ENCODE measurements around the gene ZKSCAN8.
A peak's percentile ranks its signal among the peaks of the same experiment; 100 is the strongest.

ZKSCAN8 gene

DNA sequence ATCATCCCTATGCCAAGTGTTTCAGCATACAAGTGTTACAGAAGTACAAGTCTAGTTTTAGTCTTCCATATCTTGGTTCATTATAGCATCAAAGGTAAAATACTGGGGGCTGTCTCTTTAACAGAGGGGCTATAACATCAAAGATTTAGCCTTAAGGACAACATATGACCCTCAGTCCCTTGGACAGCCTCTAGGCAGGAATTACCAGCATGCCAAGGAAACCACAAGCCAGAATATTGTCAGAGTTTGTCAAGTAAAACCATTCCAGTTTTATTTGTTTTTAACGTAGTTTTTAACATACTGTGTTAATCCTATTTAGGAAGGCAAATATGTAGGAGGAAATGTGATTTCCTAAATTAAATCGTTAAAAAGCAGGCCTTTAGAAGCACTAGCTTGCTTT lies 18.6 kb downstream of the ZKSCAN8 start:
- Histone ChIP-seq H3K27me3 (ENCODE audit: low read length) (no peaks in the 10 kb centered on the region), H3K4me2 (ENCODE audit: low read depth, low read length, poor library complexity, severe bottlenecking) (no peak overlapping the region), H2AFZ (ENCODE audit: low read depth, low read length, severe bottlenecking) (no peak overlapping the region), H3K36me3 (ENCODE audit: low read length) (peaks cover 14% of the 10 kb centered on the region), H4K20me1 (ENCODE audit: low read depth, low read length) (no peaks in the 10 kb centered on the region), H3K79me2 (ENCODE audit: insufficient read depth, low read length) (no peaks in the 10 kb centered on the region), H3F3A (ENCODE audit: insufficient read depth) (peaks cover 19% of the 10 kb centered on the region), H3K4me3 (ENCODE audit: insufficient read depth, low read length, poor library complexity, severe bottlenecking) (no peak overlapping the region), H3K9ac (ENCODE audit: low read length) (no peak overlapping the region), H3K9me2 (replicated peaks; ENCODE audit: insufficient read depth, low read length) (no peaks in the 10 kb centered on the region), H3K9me3 (ENCODE audit: insufficient read depth, low read length) (no peaks in the 10 kb centered on the region), H3K27ac (ENCODE audit: low read depth, low read length) (no peak overlapping the region)
- no peak for TF ChIP-seq EZH2phosphoT487 (conservative IDR thresholded peaks at IDR 0.05; ENCODE audit: low read length)
- TF ChIP-seq, protein P1, sequence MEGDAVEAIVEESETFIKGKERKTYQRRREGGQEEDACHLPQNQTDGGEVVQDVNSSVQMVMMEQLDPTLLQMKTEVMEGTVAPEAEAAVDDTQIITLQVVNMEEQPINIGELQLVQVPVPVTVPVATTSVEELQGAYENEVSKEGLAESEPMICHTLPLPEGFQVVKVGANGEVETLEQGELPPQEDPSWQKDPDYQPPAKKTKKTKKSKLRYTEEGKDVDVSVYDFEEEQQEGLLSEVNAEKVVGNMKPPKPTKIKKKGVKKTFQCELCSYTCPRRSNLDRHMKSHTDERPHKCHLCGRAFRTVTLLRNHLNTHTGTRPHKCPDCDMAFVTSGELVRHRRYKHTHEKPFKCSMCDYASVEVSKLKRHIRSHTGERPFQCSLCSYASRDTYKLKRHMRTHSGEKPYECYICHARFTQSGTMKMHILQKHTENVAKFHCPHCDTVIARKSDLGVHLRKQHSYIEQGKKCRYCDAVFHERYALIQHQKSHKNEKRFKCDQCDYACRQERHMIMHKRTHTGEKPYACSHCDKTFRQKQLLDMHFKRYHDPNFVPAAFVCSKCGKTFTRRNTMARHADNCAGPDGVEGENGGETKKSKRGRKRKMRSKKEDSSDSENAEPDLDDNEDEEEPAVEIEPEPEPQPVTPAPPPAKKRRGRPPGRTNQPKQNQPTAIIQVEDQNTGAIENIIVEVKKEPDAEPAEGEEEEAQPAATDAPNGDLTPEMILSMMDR (IDR thresholded peaks at IDR 0.05; ENCODE audit: insufficient read depth, low read length, poor library complexity, severe bottlenecking): no peak

DNA sequence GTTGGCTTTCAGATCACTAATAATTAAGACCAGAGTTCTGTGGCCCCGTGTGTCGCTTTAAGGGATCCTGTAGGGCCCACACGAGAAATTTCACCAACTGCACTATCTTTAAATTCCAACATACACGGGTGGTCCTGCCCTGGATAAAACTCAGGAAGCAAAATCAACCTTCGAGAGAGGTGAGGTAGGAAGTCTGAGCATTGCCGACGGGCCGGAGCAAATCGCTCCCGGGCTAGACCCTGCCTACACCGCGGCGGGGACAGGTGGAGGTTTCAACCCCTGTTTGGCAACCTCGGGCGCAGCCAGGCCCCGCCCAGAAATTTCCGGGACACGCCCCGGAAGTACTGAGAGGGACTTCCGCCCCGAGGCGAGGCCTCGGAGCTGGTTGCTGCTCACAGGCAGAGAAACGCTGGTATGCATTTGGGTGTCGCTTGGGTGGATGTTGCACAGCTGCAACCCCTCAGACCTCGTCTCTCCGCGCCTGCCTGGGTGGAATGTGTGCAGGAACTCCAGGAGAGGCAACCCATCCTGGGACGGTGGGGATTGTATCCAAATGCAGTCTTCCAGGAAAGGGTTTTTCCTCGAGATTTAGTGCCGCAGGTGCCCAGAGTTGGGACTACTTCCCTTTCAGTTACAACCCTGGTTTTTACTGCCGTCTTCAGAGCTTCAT lies 19.9 kb downstream of the ZKSCAN8 start:
- H3K27ac ChIP-seq (ENCODE audit: low read depth, low read length): no peak overlapping the region
- H4K20me1 ChIP-seq (ENCODE audit: low read depth, low read length): no peaks in the 10 kb centered on the region
- 0 out of 2 replicates have a peak, but pooled peaks cover 2% of the 10 kb centered on the region for H3K36me3 ChIP-seq (ENCODE audit: low read length)
- peaks cover 19% of the 10 kb centered on the region for H3F3A ChIP-seq (ENCODE audit: insufficient read depth)
- H3K27me3 ChIP-seq (ENCODE audit: low read length): no peaks in the 10 kb centered on the region
- peak overlapping the region; percentile 95 for H2AFZ ChIP-seq (ENCODE audit: low read depth, low read length, severe bottlenecking)
- H3K4me3 ChIP-seq (ENCODE audit: insufficient read depth, low read length, poor library complexity, severe bottlenecking): peak overlapping the region; percentile 53
- no peaks in the 10 kb centered on the region for H3K9me3 ChIP-seq (ENCODE audit: insufficient read depth, low read length)
- peak overlapping the region; percentile 69 for H3K4me2 ChIP-seq (ENCODE audit: low read depth, low read length, poor library complexity, severe bottlenecking)
- H3K9ac ChIP-seq (ENCODE audit: low read length): peak overlapping the region; percentile 50
- TF ChIP-seq, protein P1 (IDR thresholded peaks at IDR 0.05; ENCODE audit: insufficient read depth, low read length, poor library complexity, severe bottlenecking): no peak
- no peak for TF ChIP-seq EZH2phosphoT487 (conservative IDR thresholded peaks at IDR 0.05; ENCODE audit: low read length)
- no peaks in the 10 kb centered on the region for H3K9me2 ChIP-seq (replicated peaks; ENCODE audit: insufficient read depth, low read length)
- H3K79me2 ChIP-seq (ENCODE audit: insufficient read depth, low read length): no peaks in the 10 kb centered on the region

DNA sequence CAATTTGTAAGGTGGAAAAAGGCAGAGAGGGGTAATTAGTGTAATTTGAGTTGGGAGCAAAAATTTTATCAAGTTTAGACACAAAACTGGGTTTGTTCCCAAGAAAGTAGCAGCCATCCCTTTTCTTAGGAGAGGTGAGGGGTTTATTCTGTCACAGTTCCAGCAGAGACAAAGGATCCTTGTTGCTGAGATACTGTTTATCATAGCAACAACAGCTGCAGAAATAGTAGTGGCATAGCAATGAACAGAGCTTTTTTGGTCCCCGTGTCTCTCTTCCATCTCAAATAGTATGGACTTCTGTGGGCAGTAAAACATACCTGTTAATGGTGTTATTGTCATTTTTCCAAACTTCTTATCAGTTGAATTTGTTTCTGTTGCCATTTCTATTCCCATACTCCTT lies 23.9 kb downstream of the ZKSCAN8 start:
- TF ChIP-seq EZH2phosphoT487 (conservative IDR thresholded peaks at IDR 0.05; ENCODE audit: low read length): no peak
- TF ChIP-seq, protein P1 (IDR thresholded peaks at IDR 0.05; ENCODE audit: insufficient read depth, low read length, poor library complexity, severe bottlenecking): no peak
- Histone ChIP-seq H3K27ac (ENCODE audit: low read depth, low read length) (no peak overlapping the region), H3K4me2 (ENCODE audit: low read depth, low read length, poor library complexity, severe bottlenecking) (no peak overlapping the region), H3K9ac (ENCODE audit: low read length) (no peak overlapping the region), H3K9me3 (ENCODE audit: insufficient read depth, low read length) (no peaks in the 10 kb centered on the region), H3K79me2 (ENCODE audit: insufficient read depth, low read length) (no peaks in the 10 kb centered on the region), H3K36me3 (ENCODE audit: low read length) (no peaks in the 10 kb centered on the region), H3K4me3 (ENCODE audit: insufficient read depth, low read length, poor library complexity, severe bottlenecking) (no peak overlapping the region), H3F3A (ENCODE audit: insufficient read depth) (peaks cover 11% of the 10 kb centered on the region), H4K20me1 (ENCODE audit: low read depth, low read length) (no peaks in the 10 kb centered on the region), H2AFZ (ENCODE audit: low read depth, low read length, severe bottlenecking) (no peak overlapping the region), H3K27me3 (ENCODE audit: low read length) (no peaks in the 10 kb centered on the region), H3K9me2 (replicated peaks; ENCODE audit: insufficient read depth, low read length) (no peaks in the 10 kb centered on the region)
